HL-60 (cell line): ENCODE data around the gene AK9.
"Not testable (repeated sequence)": the region's sequence is repeated elsewhere in the genome, so short reads cannot be mapped to it uniquely, and the experiment has no call there.

ENCODE experiments used
- DNase-seq, 2 experiments: peaks; one replicate each; pipeline ENCODE4 v3.0.0-alpha.2; 2010 to 2020; ENCODE audit warnings: low read depth in 1 of 2, low spot score in 1 of 2
- H3K27ac ChIP-seq: fragments of 250-450 bp; sonication (Bioruptor Pico); replicated peaks from 2 replicates; pipeline ENCODE4 v1.5.1; 2020; ENCODE audit warnings: mild to moderate bottlenecking, moderate library complexity
- H3K27me3 ChIP-seq: fragments of 250-450 bp; sonication (Bioruptor Pico); 2 replicates; pipeline ENCODE4 v1.5.1; 2021; ENCODE audit warnings: mild to moderate bottlenecking, moderate library complexity; ENCODE audit not compliant: insufficient read depth, poor library complexity, severe bottlenecking
- H3K4me3 ChIP-seq: replicated peaks from 2 replicates; pipeline ENCODE4 v1.5.1; 2011; ENCODE audit warnings: mild to moderate bottlenecking, control low read depth, low read length; ENCODE audit not compliant: insufficient read depth
- GABPA ChIP-seq: IDR thresholded peaks from 2 replicates; pipeline ENCODE4 v1.6.1; 2012; ENCODE audit warnings: low read depth
- POLR2AphosphoS5 ChIP-seq: IDR thresholded peaks from 2 replicates; pipeline ENCODE4 v1.6.1; 2012; ENCODE audit warnings: low read depth
- SPI1 ChIP-seq: IDR thresholded peaks from 2 replicates; pipeline ENCODE4 v1.6.1; 2012; ENCODE audit warnings: low read depth, mild to moderate bottlenecking, borderline replicate concordance
- TF ChIP-seq, protein P1 (sequence below): IDR thresholded peaks from one replicate; pipeline ENCODE4 v1.5.1; 2011; ENCODE audit warnings: low read length, control low read depth, inconsistent platforms; ENCODE audit not compliant: insufficient read depth
- TF ChIP-seq, protein P2 (sequence below): IDR thresholded peaks from 2 replicates; pipeline ENCODE4 v1.6.1; 2012; ENCODE audit warnings: low read depth; ENCODE audit not compliant: insufficient replicate concordance

Gene AK9

DNA sequence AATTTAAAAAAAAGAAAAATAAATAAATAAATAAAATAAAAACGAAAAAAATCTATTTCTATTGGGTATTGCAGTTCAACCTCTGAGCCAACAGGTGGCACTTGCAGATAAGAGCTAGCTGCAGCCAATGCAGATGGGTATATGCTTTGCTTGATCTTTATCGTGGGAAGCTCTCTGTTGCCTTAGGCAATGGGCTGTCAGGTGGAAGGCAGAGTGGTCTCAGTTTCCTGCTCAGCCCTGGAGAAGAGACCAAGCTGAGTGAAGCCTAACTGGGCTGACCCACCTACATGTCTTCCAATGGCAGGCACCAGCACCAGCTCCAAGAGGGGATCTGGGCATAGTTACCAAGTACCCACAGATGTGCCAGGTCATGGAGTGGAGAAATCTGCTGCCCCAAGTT is 95.0 kb downstream of the AK9 start:
- Histone ChIP-seq H3K4me3 (no peak overlapping the region), H3K27ac (no peak overlapping the region), H3K27me3 (no peaks in the 10 kb centered on the region)
- TF ChIP-seq, protein P1, sequence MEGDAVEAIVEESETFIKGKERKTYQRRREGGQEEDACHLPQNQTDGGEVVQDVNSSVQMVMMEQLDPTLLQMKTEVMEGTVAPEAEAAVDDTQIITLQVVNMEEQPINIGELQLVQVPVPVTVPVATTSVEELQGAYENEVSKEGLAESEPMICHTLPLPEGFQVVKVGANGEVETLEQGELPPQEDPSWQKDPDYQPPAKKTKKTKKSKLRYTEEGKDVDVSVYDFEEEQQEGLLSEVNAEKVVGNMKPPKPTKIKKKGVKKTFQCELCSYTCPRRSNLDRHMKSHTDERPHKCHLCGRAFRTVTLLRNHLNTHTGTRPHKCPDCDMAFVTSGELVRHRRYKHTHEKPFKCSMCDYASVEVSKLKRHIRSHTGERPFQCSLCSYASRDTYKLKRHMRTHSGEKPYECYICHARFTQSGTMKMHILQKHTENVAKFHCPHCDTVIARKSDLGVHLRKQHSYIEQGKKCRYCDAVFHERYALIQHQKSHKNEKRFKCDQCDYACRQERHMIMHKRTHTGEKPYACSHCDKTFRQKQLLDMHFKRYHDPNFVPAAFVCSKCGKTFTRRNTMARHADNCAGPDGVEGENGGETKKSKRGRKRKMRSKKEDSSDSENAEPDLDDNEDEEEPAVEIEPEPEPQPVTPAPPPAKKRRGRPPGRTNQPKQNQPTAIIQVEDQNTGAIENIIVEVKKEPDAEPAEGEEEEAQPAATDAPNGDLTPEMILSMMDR = peak; percentile 13
- TF ChIP-seq SPI1 = no peak
- DNase-seq = peak in 1 of 2 experiments; percentile 37

DNA sequence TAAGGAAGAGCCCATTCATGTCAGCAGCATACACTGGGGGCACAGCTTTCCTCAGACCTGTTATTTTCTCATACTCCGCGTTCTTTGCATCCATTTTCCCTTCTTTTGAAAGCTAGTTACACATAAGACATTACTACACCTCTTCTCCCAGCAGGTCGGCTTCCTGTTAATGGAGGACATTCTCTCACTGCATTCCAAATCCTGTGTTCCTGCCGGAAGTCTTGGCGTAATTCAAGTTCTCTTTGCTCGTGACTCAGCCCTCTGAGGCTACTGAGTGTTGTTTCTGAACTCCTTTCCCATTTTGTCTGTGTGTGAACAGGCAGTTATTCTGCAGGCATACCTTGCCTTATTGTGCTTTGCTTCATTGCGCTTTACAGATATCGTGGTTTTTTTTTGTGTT is 110.5 kb downstream of the AK9 start:
- TF ChIP-seq GABPA = no peak
- TF ChIP-seq POLR2AphosphoS5 = no peak
- Histone ChIP-seq H3K4me3 (no peak overlapping the region), H3K27me3 (no peaks in the 10 kb centered on the region), H3K27ac (no peak overlapping the region)
- no peak for DNase-seq

DNA sequence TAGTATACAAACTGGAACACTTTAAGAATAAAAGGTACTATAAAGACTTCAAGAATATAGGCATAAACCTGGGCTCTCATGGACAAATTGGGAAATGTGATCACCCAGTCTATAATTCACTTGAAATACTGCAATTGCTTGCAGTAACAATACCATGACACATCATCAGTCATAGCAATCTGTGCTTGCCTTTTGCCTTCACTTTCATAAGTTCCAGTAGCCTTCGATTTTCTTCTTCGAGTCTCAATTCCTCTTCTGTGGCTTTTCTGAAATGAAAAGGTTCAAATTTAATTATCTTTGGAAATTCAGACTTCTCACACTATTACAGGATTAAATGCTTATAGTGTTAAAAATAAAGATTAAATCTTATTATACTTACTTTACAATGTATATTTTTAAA is 111.6 kb downstream of the AK9 start:
- no peak overlapping the region for H3K27ac ChIP-seq

DNA sequence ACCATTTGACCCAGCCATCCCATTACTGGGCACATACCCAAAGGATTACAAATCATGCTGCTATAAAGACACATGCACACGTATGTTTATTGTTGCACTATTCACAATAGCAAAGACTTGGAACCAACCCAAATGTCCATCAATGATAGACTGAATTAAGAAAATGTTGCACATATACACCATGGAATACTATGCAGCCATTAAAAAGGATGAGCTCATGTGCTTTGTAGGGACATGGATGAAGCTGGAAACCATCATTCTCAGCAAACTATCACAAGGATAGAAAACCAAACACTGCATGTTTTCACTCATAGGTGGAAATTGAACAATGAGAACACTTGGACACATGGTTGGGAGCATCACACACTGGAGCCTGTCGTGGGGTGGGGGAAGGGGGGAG is 121.1 kb downstream of the AK9 start:
- not testable (repeated sequence) for DNase-seq, H3K27me3 ChIP-seq

More for the DNA sequence above, 111.6 kb downstream of the AK9 start:
- TF ChIP-seq GABPA (no peak), POLR2AphosphoS5 (no peak), SPI1 (no peak)
- TF ChIP-seq, protein P1 = no peak
- TF ChIP-seq, protein P2, sequence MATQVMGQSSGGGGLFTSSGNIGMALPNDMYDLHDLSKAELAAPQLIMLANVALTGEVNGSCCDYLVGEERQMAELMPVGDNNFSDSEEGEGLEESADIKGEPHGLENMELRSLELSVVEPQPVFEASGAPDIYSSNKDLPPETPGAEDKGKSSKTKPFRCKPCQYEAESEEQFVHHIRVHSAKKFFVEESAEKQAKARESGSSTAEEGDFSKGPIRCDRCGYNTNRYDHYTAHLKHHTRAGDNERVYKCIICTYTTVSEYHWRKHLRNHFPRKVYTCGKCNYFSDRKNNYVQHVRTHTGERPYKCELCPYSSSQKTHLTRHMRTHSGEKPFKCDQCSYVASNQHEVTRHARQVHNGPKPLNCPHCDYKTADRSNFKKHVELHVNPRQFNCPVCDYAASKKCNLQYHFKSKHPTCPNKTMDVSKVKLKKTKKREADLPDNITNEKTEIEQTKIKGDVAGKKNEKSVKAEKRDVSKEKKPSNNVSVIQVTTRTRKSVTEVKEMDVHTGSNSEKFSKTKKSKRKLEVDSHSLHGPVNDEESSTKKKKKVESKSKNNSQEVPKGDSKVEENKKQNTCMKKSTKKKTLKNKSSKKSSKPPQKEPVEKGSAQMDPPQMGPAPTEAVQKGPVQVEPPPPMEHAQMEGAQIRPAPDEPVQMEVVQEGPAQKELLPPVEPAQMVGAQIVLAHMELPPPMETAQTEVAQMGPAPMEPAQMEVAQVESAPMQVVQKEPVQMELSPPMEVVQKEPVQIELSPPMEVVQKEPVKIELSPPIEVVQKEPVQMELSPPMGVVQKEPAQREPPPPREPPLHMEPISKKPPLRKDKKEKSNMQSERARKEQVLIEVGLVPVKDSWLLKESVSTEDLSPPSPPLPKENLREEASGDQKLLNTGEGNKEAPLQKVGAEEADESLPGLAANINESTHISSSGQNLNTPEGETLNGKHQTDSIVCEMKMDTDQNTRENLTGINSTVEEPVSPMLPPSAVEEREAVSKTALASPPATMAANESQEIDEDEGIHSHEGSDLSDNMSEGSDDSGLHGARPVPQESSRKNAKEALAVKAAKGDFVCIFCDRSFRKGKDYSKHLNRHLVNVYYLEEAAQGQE = no peak
- no peak for DNase-seq
- H3K4me3 ChIP-seq = no peak overlapping the region
- no peaks in the 10 kb centered on the region for H3K27me3 ChIP-seq

DNA sequence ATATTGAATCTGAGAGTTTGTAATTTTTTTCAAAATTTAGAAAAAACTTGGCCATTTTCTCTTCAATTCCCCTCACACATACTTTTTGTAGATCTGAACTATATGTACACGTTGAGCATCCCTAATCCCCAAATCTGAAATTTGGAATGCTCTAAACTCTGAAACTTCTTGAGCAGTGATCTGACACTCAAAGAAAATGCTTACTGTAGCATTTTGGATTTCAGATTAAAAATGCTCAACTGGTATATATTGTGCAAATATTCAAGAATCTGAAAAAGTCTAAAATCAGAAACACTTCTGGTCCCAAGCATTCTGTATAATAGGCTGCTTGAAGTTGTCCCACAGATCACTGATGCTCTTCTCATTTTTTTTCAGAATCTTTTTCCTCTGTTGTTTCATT is 129.2 kb downstream of the AK9 start:
- TF ChIP-seq, protein P1 = no peak
- TF ChIP-seq, protein P2 = no peak
- TF ChIP-seq SPI1 = no peak
- TF ChIP-seq GABPA = no peak
- TF ChIP-seq POLR2AphosphoS5 = no peak
- DNase-seq = no peak
- Histone ChIP-seq H3K27ac (no peak overlapping the region), H3K4me3 (no peak overlapping the region), H3K27me3 (no peaks in the 10 kb centered on the region)

More for the DNA sequence above, 121.1 kb downstream of the AK9 start:
- H3K4me3 ChIP-seq, H3K27ac ChIP-seq: not testable (repeated sequence)
